GM13976 (cell line): ENCODE data around the gene NOL4L.

ENCODE experiments used
- DNase-seq: peaks from one replicate; pipeline ENCODE4 v3.0.0; 2012; ENCODE audit warnings: low spot score
- CTCF ChIP-seq: IDR thresholded peaks from 2 replicates; pipeline ENCODE4 v1.5.1; 2012; ENCODE audit warnings: borderline replicate concordance, mild to moderate bottlenecking; ENCODE audit not compliant: insufficient read depth; ENCODE audit errors: extremely low read depth, missing control alignments, control extremely low read depth
- in situ Hi-C: fragments of 300-500 bp; cut with MboI; formaldehyde crosslinking; loops from one replicate; pipeline ENCODE4 v1.12.0; 2022; ENCODE audit warnings: low sequenced_read_pairs, mixed read lengths, inconsistent platforms; ENCODE audit not compliant: unreplicated experiment

The NOL4L gene

GRCh38 chr20:32609111-32609773, 24.1 kb upstream of the NOL4L start:
- no peak for DNase-seq
- no peak for TF ChIP-seq CTCF
- in situ Hi-C loops = no loop called here

- in situ Hi-C loops = no loop called here
- no peak for DNase-seq
- TF ChIP-seq CTCF = no peak
Observed at GRCh38 chr20:32608664-32609015, 23.5 kb upstream of the NOL4L start.

GRCh38 chr20:32607727-32608663, 22.9 kb upstream of the NOL4L start:
- no peak for DNase-seq
- in situ Hi-C loops = no loop called here
- TF ChIP-seq CTCF = no peak

GRCh38 chr20:32607324-32607723, 22.2 kb upstream of the NOL4L start:
- TF ChIP-seq CTCF = no peak
- DNase-seq = peak; percentile 37
- in situ Hi-C loops = no loop called here

- DNase-seq = no peak
- in situ Hi-C loops = no loop called here
- no peak for TF ChIP-seq CTCF
Observed at GRCh38 chr20:32606790-32607189, 21.7 kb upstream of the NOL4L start.

GRCh38 chr20:32606107-32606506, 21.0 kb upstream of the NOL4L start:
- in situ Hi-C loops = no loop called here
- TF ChIP-seq CTCF = no peak
- DNase-seq = no peak
